ENCODE data around the gene RFX3. TPM values are rescaled to one million over a fixed set of nuclear protein-coding genes. Genes with fewer than 3 reads are reported as not detected.

RFX3 gene
- total RNA-seq, 4 donors from 2014 or later, result 0.91 to 6.5 (median 3.3) TPM

DNA sequence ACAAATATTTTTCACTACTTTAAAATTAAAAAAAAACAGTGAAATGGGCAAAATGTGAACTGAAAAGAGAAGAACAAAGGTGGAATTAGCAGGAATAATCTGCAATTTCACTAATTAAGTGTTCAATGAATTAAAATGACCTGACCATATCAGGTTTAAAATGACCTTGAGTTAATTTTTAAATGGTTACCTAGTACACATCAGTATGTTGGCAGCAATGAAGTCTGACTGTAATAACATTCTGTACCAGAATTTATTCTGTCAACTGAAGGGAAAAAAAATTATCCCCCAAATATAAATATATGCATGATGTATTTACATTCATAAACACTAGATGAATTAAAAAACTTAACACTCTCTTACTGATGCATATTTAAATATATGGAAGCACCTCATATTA, 165.6 kb downstream of the RFX3 start:
- no peak for DNase-seq
- Histone ChIP-seq H3K4me3 (no peak overlapping the region), H3K36me3 (no peaks in the 10 kb centered on the region), H3K4me1 (no peaks in the 10 kb centered on the region), H3K9me3 (peaks cover 0 to 4% (median 0%) of the 10 kb centered on the region in 3 donors), H3K27me3 (no peaks in the 10 kb centered on the region), H3K27ac (no peak overlapping the region)
- intact Hi-C loops (cut with DNase I), result no loop called here
- TF ChIP-seq, protein P1, sequence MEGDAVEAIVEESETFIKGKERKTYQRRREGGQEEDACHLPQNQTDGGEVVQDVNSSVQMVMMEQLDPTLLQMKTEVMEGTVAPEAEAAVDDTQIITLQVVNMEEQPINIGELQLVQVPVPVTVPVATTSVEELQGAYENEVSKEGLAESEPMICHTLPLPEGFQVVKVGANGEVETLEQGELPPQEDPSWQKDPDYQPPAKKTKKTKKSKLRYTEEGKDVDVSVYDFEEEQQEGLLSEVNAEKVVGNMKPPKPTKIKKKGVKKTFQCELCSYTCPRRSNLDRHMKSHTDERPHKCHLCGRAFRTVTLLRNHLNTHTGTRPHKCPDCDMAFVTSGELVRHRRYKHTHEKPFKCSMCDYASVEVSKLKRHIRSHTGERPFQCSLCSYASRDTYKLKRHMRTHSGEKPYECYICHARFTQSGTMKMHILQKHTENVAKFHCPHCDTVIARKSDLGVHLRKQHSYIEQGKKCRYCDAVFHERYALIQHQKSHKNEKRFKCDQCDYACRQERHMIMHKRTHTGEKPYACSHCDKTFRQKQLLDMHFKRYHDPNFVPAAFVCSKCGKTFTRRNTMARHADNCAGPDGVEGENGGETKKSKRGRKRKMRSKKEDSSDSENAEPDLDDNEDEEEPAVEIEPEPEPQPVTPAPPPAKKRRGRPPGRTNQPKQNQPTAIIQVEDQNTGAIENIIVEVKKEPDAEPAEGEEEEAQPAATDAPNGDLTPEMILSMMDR (IDR thresholded peaks at IDR 0.05), result no peak
- TF ChIP-seq POLR2A (IDR thresholded peaks at IDR 0.05), result no peak

GRCh38 chr9:3359778-3360177, 166.0 kb downstream of the RFX3 start:
- Histone ChIP-seq H3K9me3 (peaks cover 0 to 4% (median 0%) of the 10 kb centered on the region in 3 donors), H3K27me3 (no peaks in the 10 kb centered on the region), H3K4me3 (no peak overlapping the region), H3K4me1 (no peaks in the 10 kb centered on the region), H3K27ac (no peak overlapping the region), H3K36me3 (no peaks in the 10 kb centered on the region)
- 87 to 90% methylated on average over 1 of the region's 1 CpG for WGBS, 2 donors
- no peak for DNase-seq
- intact Hi-C loops (cut with DNase I), result no loop called here
- no peak for TF ChIP-seq POLR2A (IDR thresholded peaks at IDR 0.05)
- TF ChIP-seq, protein P1 (IDR thresholded peaks at IDR 0.05), result no peak

DNA sequence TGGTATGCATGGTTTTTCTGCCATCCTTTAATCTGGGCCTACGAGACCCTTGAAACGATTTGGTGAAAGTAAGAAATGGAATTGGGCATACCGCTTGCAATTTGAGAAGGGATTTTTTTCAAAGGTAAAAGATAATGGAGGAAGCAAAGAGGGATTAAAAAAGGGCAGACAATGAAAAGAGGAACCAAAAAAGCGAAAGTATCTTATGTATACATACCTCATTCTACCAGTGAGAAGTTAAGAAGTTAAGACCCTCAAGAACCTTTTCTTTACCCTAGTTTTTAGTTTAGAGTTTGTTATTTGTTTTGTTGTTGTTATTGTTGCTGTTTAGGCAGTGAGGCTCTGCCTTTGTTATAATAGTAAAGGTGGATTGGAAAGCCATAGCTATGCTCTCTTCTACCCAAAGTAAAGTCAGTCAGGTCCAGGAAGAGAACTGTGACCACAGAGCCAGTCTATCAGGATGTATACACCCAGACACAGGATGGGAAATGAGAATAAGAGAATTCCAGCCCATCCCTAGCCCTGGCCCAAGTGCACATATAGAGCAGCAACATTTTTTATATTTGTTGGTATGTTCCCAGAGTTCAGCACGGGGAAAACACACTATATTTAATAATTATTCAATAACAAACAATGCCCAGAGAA, 166.6 kb downstream of the RFX3 start:
- Histone ChIP-seq H3K27ac (no peak overlapping the region), H3K36me3 (no peaks in the 10 kb centered on the region), H3K27me3 (no peaks in the 10 kb centered on the region), H3K4me1 (no peaks in the 10 kb centered on the region), H3K9me3 (peaks cover 0 to 4% (median 0%) of the 10 kb centered on the region in 3 donors), H3K4me3 (no peak overlapping the region)
- TF ChIP-seq, protein P1 (IDR thresholded peaks at IDR 0.05), result no peak
- TF ChIP-seq POLR2A (IDR thresholded peaks at IDR 0.05), result no peak
- WGBS, 2 donors, result 92 to 93% methylated on average over 5 of the region's 5 CpGs
- no peak for DNase-seq
- intact Hi-C loops (cut with DNase I), result no loop called here

DNA sequence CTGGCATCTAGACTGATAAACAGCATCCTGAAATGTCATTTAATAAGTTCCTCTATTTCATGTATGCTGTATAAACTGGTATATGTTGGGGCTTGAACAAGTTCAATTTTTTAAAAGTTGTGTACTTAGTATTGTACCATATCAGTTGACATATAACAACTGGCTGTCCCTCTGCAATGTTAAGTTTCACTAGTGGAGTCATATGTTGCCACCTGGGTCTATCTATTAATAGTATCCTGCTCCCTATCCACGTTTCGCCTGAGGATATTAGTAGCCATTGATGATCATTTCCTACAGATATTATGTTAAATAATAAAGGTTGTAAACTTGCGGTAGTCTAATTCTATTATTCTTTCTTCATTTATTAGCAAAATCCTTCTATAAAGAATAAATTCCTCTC, 177.6 kb downstream of the RFX3 start:
- no peaks in the 10 kb centered on the region for H3K36me3 ChIP-seq
- no peak for DNase-seq
- no peak overlapping the region for H3K4me3 ChIP-seq
- H3K9me3 ChIP-seq, result no peaks in the 10 kb centered on the region
- WGBS, 2 donors, result 78 to 88% methylated on average over 3 of the region's 3 CpGs
- no peak for TF ChIP-seq POLR2A (IDR thresholded peaks at IDR 0.05)
- TF ChIP-seq, protein P1 (IDR thresholded peaks at IDR 0.05), result no peak
- intact Hi-C loops (cut with DNase I), result no loop called here
- no peak overlapping the region for H3K27ac ChIP-seq
- H3K4me1 ChIP-seq, result no peaks in the 10 kb centered on the region
- H3K27me3 ChIP-seq, result no peaks in the 10 kb centered on the region

- WGBS, 2 donors, result 91 to 92% methylated on average over 3 of the region's 3 CpGs
- Histone ChIP-seq H3K9me3 (no peaks in the 10 kb centered on the region), H3K4me3 (no peak overlapping the region), H3K27ac (no peak overlapping the region), H3K4me1 (no peaks in the 10 kb centered on the region), H3K27me3 (no peaks in the 10 kb centered on the region), H3K36me3 (no peaks in the 10 kb centered on the region)
- no peak for DNase-seq
- TF ChIP-seq POLR2A (IDR thresholded peaks at IDR 0.05), result no peak
- TF ChIP-seq, protein P1 (IDR thresholded peaks at IDR 0.05), result no peak
- intact Hi-C loops (cut with DNase I), result no loop called here
Measured at GRCh38 chr9:3346549-3346948, 179.3 kb downstream of the RFX3 start.

All from esophagus squamous epithelium (tissue), 5 donors.